CD4-positive, CD25-positive, alpha-beta regulatory T cell (primary cell): Measurements from ENCODE around the gene UTS2R. TPM values are rescaled to one million over a fixed set of nuclear protein-coding genes. Genes with fewer than 3 reads are reported as not detected.
A peak's percentile ranks its signal among the peaks of the same experiment; 100 is the strongest.
"Not testable (repeated sequence)": the region's sequence is repeated elsewhere in the genome, so short reads cannot be mapped to it uniquely, and the experiment has no call there.

ENCODE experiments used
- ATAC-seq, 2 donors: fragments of 150-1000 bp; cut with Tn5 transposase; one replicate each; pipeline ENCODE4 v1.10.0; 2021; ENCODE audit warnings: low read depth in 2 of 2, moderate number of reproducible peaks in 2 of 2, moderate library complexity in 1 of 2
- DNase-seq, 3 donors: peaks; one replicate each; pipeline versions ENCODE4 v3.0.0 to v3.0.0-alpha.2; 2012 to 2022; ENCODE audit warnings: mixed read lengths in 1 of 3
- H3K27ac ChIP-seq: one replicate; pipeline ENCODE4 v1.7.0; 2013; ENCODE audit warnings: mild to moderate bottlenecking, low read length; ENCODE audit not compliant: insufficient read depth, poor library complexity, severe bottlenecking
- H3K27me3 ChIP-seq: one replicate; pipeline ENCODE4 v1.7.0; 2013; ENCODE audit warnings: low read length; ENCODE audit not compliant: control insufficient read depth, insufficient read depth
- H3K36me3 ChIP-seq: one replicate; pipeline ENCODE4 v1.7.0; 2013; ENCODE audit warnings: mild to moderate bottlenecking, low read length, moderate library complexity; ENCODE audit not compliant: control insufficient read depth, insufficient read depth
- H3K4me1 ChIP-seq: 2 replicates; pipeline ENCODE4 v1.7.0; 2013; ENCODE audit warnings: mild to moderate bottlenecking, low read length; ENCODE audit not compliant: insufficient read depth, control insufficient read depth, poor library complexity, severe bottlenecking
- H3K4me3 ChIP-seq: one replicate; pipeline ENCODE4 v1.7.0; 2013; ENCODE audit warnings: low read depth, mild to moderate bottlenecking, low read length, moderate library complexity
- H3K9me3 ChIP-seq, 2 experiments: 1 replicate in 1 of 2; 2 replicates in 1 of 2; pipeline ENCODE4 v1.7.0; 2013; ENCODE audit warnings: low read length in 2 of 2, mild to moderate bottlenecking in 1 of 2, moderate library complexity in 1 of 2; ENCODE audit not compliant: control insufficient read depth in 2 of 2
- H3K27ac Mint-ChIP-seq, 3 donors: one replicate each; pipeline ENCODE4 v1.8.0; 2020 to 2022; ENCODE audit warnings: mild to moderate bottlenecking in 3 of 3, mixed read lengths in 3 of 3, moderate library complexity in 2 of 3
- H3K27me3 Mint-ChIP-seq: one replicate; pipeline ENCODE4 v1.8.0; 2022; ENCODE audit warnings: mild to moderate bottlenecking, mixed read lengths
- H3K36me3 Mint-ChIP-seq: one replicate; pipeline ENCODE4 v1.8.0; 2020; ENCODE audit warnings: mixed read lengths
- H3K4me1 Mint-ChIP-seq, 4 donors: one replicate each; pipeline ENCODE4 v1.8.0; 2020 to 2022; ENCODE audit warnings: mixed read lengths in 4 of 4, mild to moderate bottlenecking in 1 of 4
- H3K4me3 Mint-ChIP-seq, 4 donors: one replicate each; pipeline ENCODE4 v1.8.0; 2020 to 2022; ENCODE audit warnings: mild to moderate bottlenecking in 4 of 4, mixed read lengths in 4 of 4, moderate library complexity in 3 of 4
- H3K9me3 Mint-ChIP-seq, 7 donors: one replicate each; pipeline ENCODE4 v1.8.0; 2020 to 2022; ENCODE audit warnings: mixed read lengths in 7 of 7, mild to moderate bottlenecking in 3 of 7, moderate library complexity in 2 of 7
- polyA plus RNA-seq, 4 donors: library from polyadenylated mRNA; unstranded; fragments of 300-500 nt; fragmentation: Illumina TruSeq; gene quantifications; one replicate each; pipeline ENCODE4 v1.2.3, GENCODE V29; 2021
- total RNA-seq: library from RNA; stranded (reverse); gene quantifications from one replicate; pipeline ENCODE4 v1.2.3, GENCODE V29; 2022

UTS2R gene
- total and polyA plus RNA-seq, 5 donors from 2014 or later, result not detected

DNA sequence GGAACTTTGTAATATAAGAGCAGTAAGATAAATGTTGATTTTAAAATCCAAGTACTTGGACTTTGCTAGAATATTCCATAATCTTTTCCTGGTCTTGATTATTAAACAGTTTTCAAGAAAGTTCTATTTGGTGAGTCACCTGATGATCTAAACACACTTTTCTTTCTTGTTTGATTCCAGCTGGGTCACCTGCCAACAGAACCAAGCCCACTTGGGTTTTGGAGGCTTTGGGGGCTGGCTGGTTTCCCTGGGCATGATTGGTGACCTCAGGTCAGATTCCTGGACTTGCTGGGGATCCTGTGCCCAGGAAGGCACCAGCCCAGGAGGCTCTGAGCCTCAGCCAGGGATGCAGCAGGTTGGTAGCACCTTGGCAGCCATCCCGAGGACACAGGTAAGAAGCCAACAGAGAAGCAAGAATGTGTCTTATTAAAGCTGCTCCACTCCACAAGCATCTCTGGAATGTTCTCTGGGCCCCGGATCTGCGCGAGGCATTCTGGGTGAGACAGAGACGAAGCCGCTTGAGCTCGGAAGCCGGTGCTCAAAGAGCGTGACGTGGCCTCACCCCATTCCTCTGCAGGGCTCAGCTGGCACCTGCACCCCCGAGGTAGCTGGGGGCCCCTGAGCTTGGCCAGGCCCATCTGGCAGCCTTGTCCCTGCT lies 15.7 kb upstream of the UTS2R start:
- Histone ChIP-seq H3K27ac (no peak overlapping the region), H3K4me3 (no peak overlapping the region), H3K36me3 (no peaks in the 10 kb centered on the region), H3K4me1 (peaks cover 2% of the 10 kb centered on the region), H3K27me3 (peaks cover 3% of the 10 kb centered on the region), H3K9me3 (no peaks in the 10 kb centered on the region)
- Mint-ChIP-seq H3K36me3 (no peaks in the 10 kb centered on the region), H3K9me3 (no peaks in the 10 kb centered on the region), H3K27ac (no peak overlapping the region), H3K4me3 (no peak overlapping the region), H3K27me3 (peaks cover 9% of the 10 kb centered on the region), H3K4me1 (peaks cover 0 to 9% (median 6%) of the 10 kb centered on the region in 4 donors)
- DNase-seq (no peak), ATAC-seq (no peak)

DNA sequence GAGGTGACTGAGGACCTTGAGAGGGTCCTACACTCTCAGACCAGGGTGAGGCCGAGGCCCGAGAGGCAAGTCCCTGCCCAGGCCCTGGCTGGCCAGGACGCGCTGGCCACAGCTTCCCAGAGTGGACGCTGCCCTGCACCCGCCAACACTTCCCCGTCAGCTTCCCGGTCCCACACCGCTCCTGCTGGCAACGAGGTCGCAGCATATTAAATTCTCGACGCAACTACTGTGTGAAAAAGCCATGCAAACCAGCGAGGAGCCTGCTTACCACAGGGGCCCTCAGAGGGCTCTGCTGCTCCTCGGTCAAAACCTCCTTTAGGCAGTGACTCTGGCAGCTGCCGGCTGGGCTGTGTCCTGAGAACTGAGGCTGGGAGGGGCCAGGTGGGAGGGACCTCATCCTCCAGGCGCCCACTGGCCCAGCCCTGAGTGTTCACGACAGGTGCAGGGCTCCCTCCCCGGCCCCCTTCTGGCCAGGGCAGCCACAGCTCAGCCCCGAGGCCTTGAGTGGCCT lies 14.7 kb upstream of the UTS2R start:
- no peaks in the 10 kb centered on the region for H3K36me3 Mint-ChIP-seq
- peaks cover 0 to 9% (median 6%) of the 10 kb centered on the region in 4 donors for H3K4me1 Mint-ChIP-seq
- no peak overlapping the region for H3K4me3 Mint-ChIP-seq
- Histone ChIP-seq H3K4me3 (no peak overlapping the region), H3K4me1 (peaks cover 2% of the 10 kb centered on the region), H3K9me3 (no peaks in the 10 kb centered on the region), H3K36me3 (no peaks in the 10 kb centered on the region), H3K27me3 (peaks cover 3% of the 10 kb centered on the region), H3K27ac (no peak overlapping the region)
- peaks cover 11% of the 10 kb centered on the region for H3K27me3 Mint-ChIP-seq
- DNase-seq, result no peak
- no peak for ATAC-seq
- H3K27ac Mint-ChIP-seq, result no peak overlapping the region
- no peaks in the 10 kb centered on the region for H3K9me3 Mint-ChIP-seq

- no peaks in the 10 kb centered on the region for H3K36me3 Mint-ChIP-seq
- Histone ChIP-seq H3K4me1 (no peaks in the 10 kb centered on the region), H3K4me3 (no peak overlapping the region), H3K27me3 (peaks cover 3% of the 10 kb centered on the region), H3K36me3 (no peaks in the 10 kb centered on the region), H3K9me3 (no peaks in the 10 kb centered on the region), H3K27ac (no peak overlapping the region)
- peaks cover 0 to 7% (median 6%) of the 10 kb centered on the region in 4 donors for H3K4me1 Mint-ChIP-seq
- ATAC-seq (no peak), DNase-seq (no peak)
- no peak overlapping the region for H3K27ac Mint-ChIP-seq
- no peak overlapping the region for H3K4me3 Mint-ChIP-seq
- no peaks in the 10 kb centered on the region for H3K9me3 Mint-ChIP-seq
- peaks cover 13% of the 10 kb centered on the region for H3K27me3 Mint-ChIP-seq
Measured at GRCh38 chr17:82357394-82357793, 14.2 kb upstream of the UTS2R start.

- Histone ChIP-seq H3K4me1 (no peaks in the 10 kb centered on the region), H3K36me3 (no peaks in the 10 kb centered on the region), H3K27ac (no peak within 1 kb of the TSS), H3K27me3 (peaks cover 3% of the 10 kb centered on the region), H3K9me3 (no peaks in the 10 kb centered on the region), H3K4me3 (no peak within 1 kb of the TSS)
- DNase-seq, result peak in 1 of 3 donors; percentile 47
- H3K4me3 Mint-ChIP-seq, result no peak within 1 kb of the TSS
- peaks cover 16% of the 10 kb centered on the region for H3K27me3 Mint-ChIP-seq
- no peaks in the 10 kb centered on the region for H3K9me3 Mint-ChIP-seq
- ATAC-seq, result peak in 1 of 2 donors; percentile 28
- no peak within 1 kb of the TSS for H3K27ac Mint-ChIP-seq
- H3K4me1 Mint-ChIP-seq, result peaks cover 0 to 7% (median 6%) of the 10 kb centered on the region in 4 donors
- H3K36me3 Mint-ChIP-seq, result no peaks in the 10 kb centered on the region
Measured at GRCh38 chr17:82358465-82359350, 12.9 kb upstream of the UTS2R start, which contains the start of gene TEX19. TEX19 (plus strand) TSS chr17:82359247; CDS start chr17:82362151, 2,904 bp downstream.

GRCh38 chr17:82359451-82360074 lies 12.0 kb upstream of the UTS2R start:
- H3K27me3 Mint-ChIP-seq, result peaks cover 18% of the 10 kb centered on the region
- not testable (repeated sequence) for H3K36me3 Mint-ChIP-seq, H3K9me3 ChIP-seq, DNase-seq, H3K36me3 ChIP-seq, H3K4me3 ChIP-seq, ATAC-seq, H3K27ac Mint-ChIP-seq, H3K4me1 Mint-ChIP-seq, H3K9me3 Mint-ChIP-seq, H3K27ac ChIP-seq, H3K27me3 ChIP-seq, H3K4me3 Mint-ChIP-seq, H3K4me1 ChIP-seq

GRCh38 chr17:82361885-82362633 lies 9.5 kb upstream of the UTS2R start:
- H3K9me3 Mint-ChIP-seq, result no peaks in the 10 kb centered on the region
- Histone ChIP-seq H3K27me3 (peaks cover 3% of the 10 kb centered on the region), H3K4me1 (no peaks in the 10 kb centered on the region), H3K9me3 (no peaks in the 10 kb centered on the region), H3K4me3 (no peak overlapping the region), H3K36me3 (no peaks in the 10 kb centered on the region), H3K27ac (no peak overlapping the region)
- H3K4me1 Mint-ChIP-seq, result peaks cover 0 to 7% (median 6%) of the 10 kb centered on the region in 4 donors
- H3K27me3 Mint-ChIP-seq, result peaks cover 22% of the 10 kb centered on the region
- DNase-seq, result no peak
- no peak for ATAC-seq
- H3K4me3 Mint-ChIP-seq, result no peak overlapping the region
- H3K27ac Mint-ChIP-seq, result no peak overlapping the region
- H3K36me3 Mint-ChIP-seq, result no peaks in the 10 kb centered on the region

- Histone ChIP-seq H3K4me1 (peaks cover 6% of the 10 kb centered on the region), H3K36me3 (no peaks in the 10 kb centered on the region), H3K27me3 (no peaks in the 10 kb centered on the region), H3K27ac (no peak overlapping the region), H3K4me3 (no peak overlapping the region), H3K9me3 (no peaks in the 10 kb centered on the region)
- Mint-ChIP-seq H3K4me1 (peaks cover 0 to 5% (median 0%) of the 10 kb centered on the region in 4 donors), H3K36me3 (no peaks in the 10 kb centered on the region), H3K27ac (no peak overlapping the region), H3K27me3 (peaks cover 24% of the 10 kb centered on the region), H3K9me3 (no peaks in the 10 kb centered on the region), H3K4me3 (no peak overlapping the region)
- ATAC-seq (no peak), DNase-seq (no peak)
Measured at GRCh38 chr17:82365606-82366295, 5.8 kb upstream of the UTS2R start.
